ENCODE data around the gene C1orf53. TPM values are rescaled to one million over a fixed set of nuclear protein-coding genes. Genes with fewer than 3 reads are reported as not detected.

Gene C1orf53
- total and polyA plus RNA-seq, 2 of the 13 experiments (the other 11 are each of a cell fraction or from before 2014, with no cell fraction given), result 5.8 to 10.1 TPM

GRCh38 chr1:197902454-197903195 lies at the start of gene C1orf53 (continued):
- TF ChIP-seq KIAA2018 (CRISPR knock-in tag; IDR thresholded peaks at IDR 0.05; ENCODE audit: borderline replicate concordance) (peak; percentile 21; the same call in 1 of the 2 replicates), FOXM1 (CRISPR knock-in tag; IDR thresholded peaks at IDR 0.05) (0 out of 2 replicates have a peak, but pooled peaks have one; percentile 45), TEAD3 (CRISPR knock-in tag; optimal IDR thresholded peaks at IDR 0.05; ENCODE audit: borderline replicate concordance) (peak; percentile 24), YY1 (IDR thresholded peaks at IDR 0.05; ENCODE audit: insufficient read depth, insufficient replicate concordance, low read depth, low read length) (peak; percentile 92), FOSL2 (CRISPR knock-in tag; IDR thresholded peaks at IDR 0.05) (no peak), MIER2 (CRISPR knock-in tag; IDR thresholded peaks at IDR 0.05) (no peak), ZNF572 (CRISPR knock-in tag; IDR thresholded peaks at IDR 0.05) (0 out of 2 replicates have a peak, but pooled peaks have one; percentile 29), SRSF9 (IDR thresholded peaks at IDR 0.05; ENCODE audit: borderline replicate concordance, insufficient read depth, low read depth, low read length, poor library complexity, severe bottlenecking) (no peak), ZXDC (CRISPR knock-in tag; IDR thresholded peaks at IDR 0.05) (peak; percentile 96), ZNF740 (CRISPR knock-in tag; IDR thresholded peaks at IDR 0.05) (no peak; the same call in 1 of the 2 replicates), RXRB (CRISPR knock-in tag; IDR thresholded peaks at IDR 0.05; ENCODE audit: borderline replicate concordance) (no peak), ZNF605 (CRISPR knock-in tag; IDR thresholded peaks at IDR 0.05) (0 out of 2 replicates have a peak, but pooled peaks have one; percentile 6), PHF21A (CRISPR knock-in tag; IDR thresholded peaks at IDR 0.05) (peak; percentile 78), ZNF724P (CRISPR knock-in tag; IDR thresholded peaks at IDR 0.05; ENCODE audit: borderline replicate concordance) (peak; percentile 63; the same call in 1 of the 2 replicates), GLMP (CRISPR knock-in tag; IDR thresholded peaks at IDR 0.05; ENCODE audit: borderline replicate concordance) (no peak), ARNT (IDR thresholded peaks at IDR 0.05) (no peak)

Measured in HepG2 (cell line).